Trophoblast cell (in vitro differentiated cells and primary cell): ENCODE data around the gene BCL11A.

Experiments used
- DNase-seq, 2 donors: peaks; one replicate each; pipeline ENCODE4 v3.0.0-alpha.2; 2016
- H2AFZ ChIP-seq: 2 replicates; pipeline ENCODE4 v1.6.1; 2013; ENCODE audit warnings: low read length, moderate library complexity, mild to moderate bottlenecking; ENCODE audit not compliant: insufficient read depth, poor library complexity
- H2AK5ac ChIP-seq: 2 replicates; pipeline ENCODE4 v1.6.1; 2013; ENCODE audit warnings: mild to moderate bottlenecking, low read length
- H2BK120ac ChIP-seq: 2 replicates; pipeline ENCODE4 v1.6.1; 2013; ENCODE audit warnings: low read length, mild to moderate bottlenecking, moderate library complexity; ENCODE audit not compliant: insufficient read depth, poor library complexity
- H2BK12ac ChIP-seq: 2 replicates; pipeline ENCODE4 v1.6.1; 2013; ENCODE audit warnings: mild to moderate bottlenecking, low read length, moderate library complexity
- H2BK5ac ChIP-seq: 2 replicates; pipeline ENCODE4 v1.6.1; 2013; ENCODE audit warnings: low read length, low read depth, moderate library complexity, mild to moderate bottlenecking; ENCODE audit not compliant: poor library complexity
- H3K14ac ChIP-seq: 2 replicates; pipeline ENCODE4 v1.6.1; 2013; ENCODE audit warnings: mild to moderate bottlenecking, low read length
- H3K18ac ChIP-seq: 2 replicates; pipeline ENCODE4 v1.6.1; 2013; ENCODE audit warnings: mild to moderate bottlenecking, low read length
- H3K23ac ChIP-seq: 2 replicates; pipeline ENCODE4 v1.6.1; 2013; ENCODE audit warnings: low read length
- H3K27ac ChIP-seq: 2 replicates; pipeline ENCODE4 v1.5.1; 2013; ENCODE audit warnings: low read depth, mild to moderate bottlenecking, inconsistent platforms, low read length, moderate library complexity
- H3K27me3 ChIP-seq: 2 replicates; pipeline ENCODE4 v1.6.1; 2013; ENCODE audit warnings: inconsistent platforms, mild to moderate bottlenecking, low read length, moderate library complexity; ENCODE audit not compliant: insufficient read depth
- H3K36me3 ChIP-seq, 2 experiments: 1 replicate in 1 of 2; 2 replicates in 1 of 2; pipeline ENCODE4 v1.6.1; 2013; ENCODE audit warnings: low read length in 2 of 2, mild to moderate bottlenecking in 2 of 2, moderate library complexity in 1 of 2; ENCODE audit not compliant: insufficient read depth in 2 of 2, control insufficient read depth in 1 of 2
- H3K4ac ChIP-seq: 2 replicates; pipeline ENCODE4 v1.6.1; 2013; ENCODE audit warnings: low read depth, mild to moderate bottlenecking, low read length, moderate library complexity
- H3K4me1 ChIP-seq, 2 experiments: 1 replicate in 1 of 2; 2 replicates in 1 of 2; pipeline ENCODE4 v1.6.1; 2013; ENCODE audit warnings: low read length in 2 of 2, mild to moderate bottlenecking in 2 of 2, moderate library complexity in 1 of 2; ENCODE audit not compliant: insufficient read depth in 2 of 2, control insufficient read depth in 1 of 2
- H3K4me2 ChIP-seq: 2 replicates; pipeline ENCODE4 v1.6.1; 2013; ENCODE audit warnings: inconsistent platforms, mild to moderate bottlenecking, low read length, moderate library complexity
- H3K4me3 ChIP-seq: 2 replicates; pipeline ENCODE4 v1.5.1; 2013; ENCODE audit warnings: mild to moderate bottlenecking, low read depth, low read length, inconsistent platforms
- H3K79me1 ChIP-seq: one replicate; pipeline ENCODE4 v1.6.1; 2013; ENCODE audit warnings: low read length
- H3K79me2 ChIP-seq: 2 replicates; pipeline ENCODE4 v1.6.1; 2013; ENCODE audit warnings: low read length, mild to moderate bottlenecking; ENCODE audit not compliant: control insufficient read depth, insufficient read depth, poor library complexity
- H3K9ac ChIP-seq: 2 replicates; pipeline ENCODE4 v1.6.1; 2013; ENCODE audit warnings: mild to moderate bottlenecking, low read length
- H3K9me3 ChIP-seq: 2 replicates; pipeline ENCODE4 v1.6.1; 2013; ENCODE audit warnings: low read depth, mild to moderate bottlenecking, control low read depth, inconsistent platforms, low read length; ENCODE audit not compliant: insufficient read depth
- H4K12ac ChIP-seq: 2 replicates; pipeline ENCODE4 v1.6.1; 2013; ENCODE audit warnings: low read depth, mild to moderate bottlenecking, low read length, moderate library complexity
- H4K8ac ChIP-seq: 2 replicates; pipeline ENCODE4 v1.6.1; 2013; ENCODE audit warnings: low read depth, mild to moderate bottlenecking, low read length, moderate library complexity
- H4K91ac ChIP-seq: one replicate; pipeline ENCODE4 v1.6.1; 2013; ENCODE audit warnings: low read depth, mild to moderate bottlenecking, low read length, moderate library complexity
- WGBS: extraction: QIAGEN DNeasy Blood & Tissue Kit; methylation state at CpG from one replicate; pipeline ENCODE4 v1.1.7; 2013; ENCODE audit warnings: missing lambda C conversion rate; ENCODE audit not compliant: insufficient read length, insufficient coverage; ENCODE audit errors: extremely low coverage; 5-methylcytosine and 5-hydroxymethylcytosine counted together

The BCL11A gene

DNA sequence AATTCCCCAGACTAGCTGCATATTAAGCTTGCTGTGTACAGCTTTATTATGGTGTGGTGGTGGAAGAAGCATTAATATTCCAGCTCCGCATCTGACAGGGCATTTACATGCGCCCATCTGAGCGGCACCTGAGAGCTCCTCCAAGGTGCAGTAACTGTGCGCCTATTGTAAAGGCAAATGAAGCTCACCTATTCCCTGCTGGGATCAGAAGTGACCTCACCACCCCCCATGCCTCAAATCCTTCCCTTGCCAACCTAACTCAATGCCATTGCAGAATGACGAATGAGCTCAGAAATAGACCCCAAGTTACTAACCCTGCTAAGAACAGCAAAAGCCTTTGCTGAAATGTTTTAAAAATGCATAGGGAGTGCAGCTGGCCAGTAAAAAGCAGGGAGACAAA is 14.3 kb downstream of the BCL11A start:
- Histone ChIP-seq H3K23ac (no peak overlapping the region), H3K14ac (no peak overlapping the region), H4K8ac (no peak overlapping the region), H3K4me1 (no peaks in the 10 kb centered on the region), H2AFZ (no peak overlapping the region), H3K4ac (no peak overlapping the region), H3K4me3 (no peak overlapping the region), H3K79me1 (no peaks in the 10 kb centered on the region), H3K36me3 (peaks cover 4 to 10% of the 10 kb centered on the region in 2 experiments), H3K9me3 (no peaks in the 10 kb centered on the region), H3K27ac (no peak overlapping the region), H3K18ac (no peak overlapping the region), H2BK12ac (no peak overlapping the region), H3K27me3 (no peaks in the 10 kb centered on the region), H4K12ac (no peak overlapping the region), H3K9ac (no peak overlapping the region), H2BK120ac (no peak overlapping the region), H2AK5ac (no peak overlapping the region), H3K4me2 (no peak overlapping the region), H4K91ac (no peak overlapping the region), H3K79me2 (no peaks in the 10 kb centered on the region), H2BK5ac (no peak overlapping the region)
- no peak for DNase-seq
- no CpG with 5 or more reads among the region's 5 CpGs for WGBS

DNA sequence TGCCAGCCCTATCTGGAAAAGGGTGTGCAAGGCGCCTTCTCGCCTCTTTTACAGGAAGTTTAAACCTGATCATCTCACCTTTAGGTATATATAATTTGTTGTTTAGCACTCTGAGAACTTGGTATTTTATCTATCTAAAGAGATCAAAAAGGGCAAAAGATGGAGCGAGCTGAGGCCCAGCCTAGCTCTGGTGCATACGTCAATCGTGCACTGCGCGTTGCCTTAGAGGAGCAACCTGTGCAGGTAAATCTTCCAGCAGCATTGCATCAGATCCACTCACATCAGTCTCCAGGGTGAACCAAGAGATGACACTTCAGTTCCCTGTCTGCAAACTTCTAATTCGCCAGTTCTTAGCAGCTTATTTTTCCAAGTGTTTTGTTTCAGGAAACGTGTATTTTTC is 15.4 kb downstream of the BCL11A start:
- Histone ChIP-seq H3K14ac (no peak overlapping the region), H3K9ac (no peak overlapping the region), H2AK5ac (no peak overlapping the region), H3K4me2 (no peak overlapping the region), H3K27ac (no peak overlapping the region), H4K91ac (no peak overlapping the region), H3K36me3 (peaks cover 4 to 8% of the 10 kb centered on the region in 2 experiments), H2BK5ac (no peak overlapping the region), H4K12ac (no peak overlapping the region), H2AFZ (no peak overlapping the region), H4K8ac (no peak overlapping the region), H3K79me1 (no peaks in the 10 kb centered on the region), H3K23ac (no peak overlapping the region), H3K4ac (no peak overlapping the region), H3K27me3 (no peaks in the 10 kb centered on the region), H3K9me3 (no peaks in the 10 kb centered on the region), H3K4me3 (no peak overlapping the region), H3K79me2 (no peaks in the 10 kb centered on the region), H2BK12ac (no peak overlapping the region), H3K4me1 (no peaks in the 10 kb centered on the region), H2BK120ac (peak overlapping the region; percentile 27), H3K18ac (no peak overlapping the region)
- DNase-seq: no peak
- WGBS: no CpG with 5 or more reads among the region's 9 CpGs

DNA sequence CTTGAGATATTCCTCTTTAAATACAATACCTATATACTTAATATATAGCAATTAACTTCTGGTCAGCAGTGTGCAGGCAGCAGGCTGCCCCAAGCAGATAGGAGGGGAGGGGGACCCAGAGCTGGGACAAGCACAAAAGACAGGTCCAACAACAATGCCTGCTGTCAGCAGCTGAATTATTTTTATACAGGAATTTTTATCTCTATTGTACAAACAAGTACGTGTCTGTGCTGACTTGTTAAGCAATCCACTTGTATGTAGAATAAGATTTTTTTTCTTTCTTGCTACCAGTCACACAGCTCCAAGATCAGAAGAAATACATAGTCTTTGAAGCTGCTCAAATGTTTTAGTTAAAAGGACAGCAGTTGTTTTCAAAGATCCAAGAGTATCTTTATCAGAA is 16.7 kb downstream of the BCL11A start:
- Histone ChIP-seq H3K18ac (no peak overlapping the region), H3K23ac (no peak overlapping the region), H4K8ac (no peak overlapping the region), H3K4me2 (no peak overlapping the region), H3K4me1 (peaks cover under 1 to 1% of the 10 kb centered on the region in 2 experiments), H3K27me3 (no peaks in the 10 kb centered on the region), H3K14ac (no peak overlapping the region), H3K36me3 (peaks cover 2 to 8% of the 10 kb centered on the region in 2 experiments), H3K4me3 (no peak overlapping the region), H2AFZ (no peak overlapping the region), H2BK12ac (no peak overlapping the region), H3K79me2 (peaks cover under 1% of the 10 kb centered on the region), H3K9ac (no peak overlapping the region), H2BK5ac (no peak overlapping the region), H4K91ac (no peak overlapping the region), H2BK120ac (no peak overlapping the region), H3K9me3 (no peaks in the 10 kb centered on the region), H3K79me1 (peaks cover under 1% of the 10 kb centered on the region), H3K4ac (no peak overlapping the region), H2AK5ac (no peak overlapping the region), H4K12ac (no peak overlapping the region), H3K27ac (no peak overlapping the region)
- no CpG with 5 or more reads among the region's 1 CpG for WGBS
- no peak for DNase-seq

DNA sequence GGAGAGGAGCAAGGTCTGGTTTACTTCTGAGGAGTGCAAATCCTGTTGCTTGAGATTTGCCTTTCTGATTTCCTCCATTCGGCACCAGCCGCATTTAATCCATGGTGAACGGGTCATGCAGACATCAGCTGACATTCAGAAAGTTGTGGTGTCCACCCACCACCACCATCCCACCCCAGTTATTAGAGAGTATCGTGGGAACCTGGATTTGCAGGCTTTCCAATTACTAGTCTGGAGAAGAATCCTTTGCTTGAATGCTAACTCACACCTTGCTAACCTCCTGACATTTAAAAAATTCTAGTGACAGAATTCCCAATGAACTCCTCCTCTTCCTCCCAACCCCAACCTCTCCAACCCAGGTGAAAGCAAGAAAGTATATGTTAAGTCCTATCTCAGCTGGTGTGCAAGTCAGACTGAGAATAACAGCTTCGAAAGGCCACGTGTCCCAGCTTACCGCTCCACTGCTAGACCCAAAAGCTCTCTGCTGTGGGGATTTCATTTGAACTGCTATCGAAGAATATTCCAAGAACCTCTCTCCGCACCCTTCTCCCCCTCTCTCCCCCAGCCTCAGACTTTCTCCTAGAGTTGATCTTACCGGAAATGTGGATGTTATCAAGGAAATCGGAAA is 17.7 kb downstream of the BCL11A start:
- no peak overlapping the region for H3K4me3 ChIP-seq
- peaks cover 7 to 8% of the 10 kb centered on the region in 2 experiments for H3K4me1 ChIP-seq
- H2BK12ac ChIP-seq: no peak overlapping the region
- WGBS: no CpG with 5 or more reads among the region's 11 CpGs
- no peak overlapping the region for H2AFZ ChIP-seq
- H3K9me3 ChIP-seq: no peaks in the 10 kb centered on the region
- no peak overlapping the region for H2AK5ac ChIP-seq
- no peak overlapping the region for H2BK5ac ChIP-seq
- no peak for DNase-seq
- H4K12ac ChIP-seq: no peak overlapping the region
- H4K91ac ChIP-seq: no peak overlapping the region
- no peak overlapping the region for H4K8ac ChIP-seq
- H3K27ac ChIP-seq: no peak overlapping the region
- no peak overlapping the region for H3K9ac ChIP-seq
- H3K79me1 ChIP-seq: peaks cover 2% of the 10 kb centered on the region
- no peak overlapping the region for H3K14ac ChIP-seq
- H3K23ac ChIP-seq: no peak overlapping the region
- H3K27me3 ChIP-seq: no peaks in the 10 kb centered on the region
- no peak overlapping the region for H3K18ac ChIP-seq
- H3K4me2 ChIP-seq: no peak overlapping the region
- no peak overlapping the region for H2BK120ac ChIP-seq
- peaks cover 2 to 8% of the 10 kb centered on the region in 2 experiments for H3K36me3 ChIP-seq
- no peak overlapping the region for H3K4ac ChIP-seq
- H3K79me2 ChIP-seq: peaks cover 2% of the 10 kb centered on the region
